Ishikawa (cell line): Measurements from ENCODE around the gene GDI2.

ENCODE experiments used
- CEBPB ChIP-seq: IDR thresholded peaks from 2 replicates; pipeline ENCODE4 v1.6.1; 2012
- EGR1 ChIP-seq: IDR thresholded peaks from 2 replicates; pipeline ENCODE4 v1.6.1; 2012
- EP300 ChIP-seq: IDR thresholded peaks from 2 replicates; pipeline ENCODE4 v1.6.1; 2012; ENCODE audit warnings: borderline replicate concordance
- MAX ChIP-seq: IDR thresholded peaks from 2 replicates; pipeline ENCODE4 v1.6.1; 2012
- NFIC ChIP-seq: IDR thresholded peaks from 2 replicates; pipeline ENCODE4 v1.6.1; 2012
- RAD21 ChIP-seq: IDR thresholded peaks from 2 replicates; pipeline ENCODE4 v1.6.1; 2012; ENCODE audit warnings: low read depth
- TAF1 ChIP-seq: IDR thresholded peaks from 2 replicates; pipeline ENCODE4 v1.6.1; 2012; ENCODE audit warnings: low read depth, mild to moderate bottlenecking
- TEAD4 ChIP-seq: IDR thresholded peaks from 2 replicates; pipeline ENCODE4 v1.6.1; 2012
- USF1 ChIP-seq: IDR thresholded peaks from 2 replicates; pipeline ENCODE4 v1.6.1; 2012
- YY1 ChIP-seq: IDR thresholded peaks from 2 replicates; pipeline ENCODE4 v1.6.1; 2012; ENCODE audit warnings: low read depth
- TF ChIP-seq, protein P1 (sequence below): IDR thresholded peaks from 2 replicates; pipeline ENCODE4 v1.6.1; 2012; ENCODE audit warnings: low read depth, mild to moderate bottlenecking

DNA sequence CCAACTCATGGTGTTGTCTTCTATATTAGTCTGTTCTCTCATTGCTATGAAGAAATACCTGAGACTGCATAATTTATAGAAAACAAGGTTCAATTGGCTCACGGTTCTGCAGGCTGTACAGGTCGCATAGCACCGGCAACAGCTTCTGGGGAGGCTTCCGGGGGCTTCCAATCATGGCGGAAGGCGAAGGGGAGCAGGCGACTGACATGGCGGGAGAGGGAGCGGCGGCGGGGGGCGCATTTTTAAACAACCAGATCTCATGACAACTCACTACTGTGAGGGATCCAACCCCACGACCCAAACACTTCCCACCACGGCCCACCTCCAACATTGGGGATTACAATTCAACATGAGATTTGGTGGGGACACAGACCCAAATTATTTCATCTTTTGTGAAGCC is 28.7 kb upstream of the GDI2 start:
- TF ChIP-seq, protein P1, sequence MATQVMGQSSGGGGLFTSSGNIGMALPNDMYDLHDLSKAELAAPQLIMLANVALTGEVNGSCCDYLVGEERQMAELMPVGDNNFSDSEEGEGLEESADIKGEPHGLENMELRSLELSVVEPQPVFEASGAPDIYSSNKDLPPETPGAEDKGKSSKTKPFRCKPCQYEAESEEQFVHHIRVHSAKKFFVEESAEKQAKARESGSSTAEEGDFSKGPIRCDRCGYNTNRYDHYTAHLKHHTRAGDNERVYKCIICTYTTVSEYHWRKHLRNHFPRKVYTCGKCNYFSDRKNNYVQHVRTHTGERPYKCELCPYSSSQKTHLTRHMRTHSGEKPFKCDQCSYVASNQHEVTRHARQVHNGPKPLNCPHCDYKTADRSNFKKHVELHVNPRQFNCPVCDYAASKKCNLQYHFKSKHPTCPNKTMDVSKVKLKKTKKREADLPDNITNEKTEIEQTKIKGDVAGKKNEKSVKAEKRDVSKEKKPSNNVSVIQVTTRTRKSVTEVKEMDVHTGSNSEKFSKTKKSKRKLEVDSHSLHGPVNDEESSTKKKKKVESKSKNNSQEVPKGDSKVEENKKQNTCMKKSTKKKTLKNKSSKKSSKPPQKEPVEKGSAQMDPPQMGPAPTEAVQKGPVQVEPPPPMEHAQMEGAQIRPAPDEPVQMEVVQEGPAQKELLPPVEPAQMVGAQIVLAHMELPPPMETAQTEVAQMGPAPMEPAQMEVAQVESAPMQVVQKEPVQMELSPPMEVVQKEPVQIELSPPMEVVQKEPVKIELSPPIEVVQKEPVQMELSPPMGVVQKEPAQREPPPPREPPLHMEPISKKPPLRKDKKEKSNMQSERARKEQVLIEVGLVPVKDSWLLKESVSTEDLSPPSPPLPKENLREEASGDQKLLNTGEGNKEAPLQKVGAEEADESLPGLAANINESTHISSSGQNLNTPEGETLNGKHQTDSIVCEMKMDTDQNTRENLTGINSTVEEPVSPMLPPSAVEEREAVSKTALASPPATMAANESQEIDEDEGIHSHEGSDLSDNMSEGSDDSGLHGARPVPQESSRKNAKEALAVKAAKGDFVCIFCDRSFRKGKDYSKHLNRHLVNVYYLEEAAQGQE, result no peak
- no peak for TF ChIP-seq TAF1
- TF ChIP-seq MAX, result no peak
- TF ChIP-seq CEBPB, result no peak
- no peak for TF ChIP-seq EGR1
- no peak for TF ChIP-seq YY1
- TF ChIP-seq USF1, result no peak
- no peak for TF ChIP-seq EP300
- TF ChIP-seq RAD21, result no peak
- no peak for TF ChIP-seq TEAD4
- TF ChIP-seq NFIC, result no peak
